Suprapubic skin (tissue), 3 donors: Measurements from ENCODE around the gene CYP2W1.

ENCODE experiments used
- POLR2AphosphoS5 ChIP-seq, 3 donors: sonication (generic); formaldehyde crosslinking; IDR thresholded peaks; one replicate each; pipeline ENCODE4 v1.6.1; 2017; ENCODE audit warnings: antibody characterized with exemption in 3 of 3
- TF ChIP-seq, protein P1 (sequence below), 2 donors: fragments of 200-600 bp in 1 of 2; fragments of 450-650 bp in 1 of 2; sonication (generic) in 1 of 2; IDR thresholded peaks; one replicate each; pipeline ENCODE4 v1.5.1; 2016 to 2019; ENCODE audit warnings: antibody characterized with exemption in 2 of 2, mild to moderate bottlenecking in 1 of 2, moderate library complexity in 1 of 2

DNA sequence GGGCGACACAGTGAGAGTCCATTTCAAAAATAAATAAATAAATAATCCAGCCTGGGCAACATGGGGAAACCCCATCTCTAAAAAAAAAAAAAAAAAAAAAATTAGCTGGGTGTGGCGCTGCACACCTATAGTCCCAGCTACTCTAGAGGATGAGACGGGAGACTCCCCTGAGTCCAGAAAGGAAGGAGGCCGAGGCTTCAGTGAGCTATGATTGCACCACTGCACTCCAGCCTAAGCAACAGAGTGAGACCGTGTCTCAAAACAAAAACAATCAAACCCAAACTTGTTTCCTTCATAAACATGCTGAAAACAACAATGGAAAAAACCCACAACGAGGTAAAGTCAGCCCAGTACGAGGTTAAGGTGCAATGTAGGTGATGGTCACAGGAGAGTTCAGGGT is 8.8 kb upstream of the CYP2W1 start:
- TF ChIP-seq, protein P1, sequence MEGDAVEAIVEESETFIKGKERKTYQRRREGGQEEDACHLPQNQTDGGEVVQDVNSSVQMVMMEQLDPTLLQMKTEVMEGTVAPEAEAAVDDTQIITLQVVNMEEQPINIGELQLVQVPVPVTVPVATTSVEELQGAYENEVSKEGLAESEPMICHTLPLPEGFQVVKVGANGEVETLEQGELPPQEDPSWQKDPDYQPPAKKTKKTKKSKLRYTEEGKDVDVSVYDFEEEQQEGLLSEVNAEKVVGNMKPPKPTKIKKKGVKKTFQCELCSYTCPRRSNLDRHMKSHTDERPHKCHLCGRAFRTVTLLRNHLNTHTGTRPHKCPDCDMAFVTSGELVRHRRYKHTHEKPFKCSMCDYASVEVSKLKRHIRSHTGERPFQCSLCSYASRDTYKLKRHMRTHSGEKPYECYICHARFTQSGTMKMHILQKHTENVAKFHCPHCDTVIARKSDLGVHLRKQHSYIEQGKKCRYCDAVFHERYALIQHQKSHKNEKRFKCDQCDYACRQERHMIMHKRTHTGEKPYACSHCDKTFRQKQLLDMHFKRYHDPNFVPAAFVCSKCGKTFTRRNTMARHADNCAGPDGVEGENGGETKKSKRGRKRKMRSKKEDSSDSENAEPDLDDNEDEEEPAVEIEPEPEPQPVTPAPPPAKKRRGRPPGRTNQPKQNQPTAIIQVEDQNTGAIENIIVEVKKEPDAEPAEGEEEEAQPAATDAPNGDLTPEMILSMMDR (IDR thresholded peaks at IDR 0.05) = no peak
- no peak for TF ChIP-seq POLR2AphosphoS5 (IDR thresholded peaks at IDR 0.05)
